GM18507 (cell line): ENCODE results near the gene CAMK4.

Experiments used
- DNase-seq: peaks from one replicate; pipeline ENCODE4 v3.0.0; 2011; ENCODE audit warnings: low read depth; ENCODE audit not compliant: insufficient read length; ENCODE audit errors: extremely low spot score
- FAIRE-seq: peaks from 2 replicates; lab custom pipeline; 2011; peaks lifted over from hg19 to GRCh38; lab: Jason Lieb, UNC

CAMK4 gene

DNA sequence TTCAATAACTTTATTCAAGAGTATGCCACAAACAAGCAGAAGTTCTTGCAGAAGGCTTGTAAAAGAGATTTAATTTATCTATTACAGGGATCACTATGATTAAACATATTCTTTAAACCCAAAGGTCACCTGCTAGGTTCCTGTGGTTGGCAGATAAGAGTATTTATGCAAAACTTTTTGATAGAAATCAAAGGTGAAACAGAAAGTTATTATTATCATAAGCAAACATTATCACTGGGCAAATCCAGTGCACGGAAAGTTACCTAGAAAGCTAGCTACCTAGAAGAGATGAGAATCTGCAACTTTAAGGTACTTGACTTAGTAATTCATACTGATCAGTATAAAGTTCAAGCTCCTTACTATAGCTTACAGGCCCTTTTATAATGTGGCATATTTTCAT, 284.9 kb downstream of the CAMK4 start:
- DNase-seq (no peak), FAIRE-seq (no peak)

DNA sequence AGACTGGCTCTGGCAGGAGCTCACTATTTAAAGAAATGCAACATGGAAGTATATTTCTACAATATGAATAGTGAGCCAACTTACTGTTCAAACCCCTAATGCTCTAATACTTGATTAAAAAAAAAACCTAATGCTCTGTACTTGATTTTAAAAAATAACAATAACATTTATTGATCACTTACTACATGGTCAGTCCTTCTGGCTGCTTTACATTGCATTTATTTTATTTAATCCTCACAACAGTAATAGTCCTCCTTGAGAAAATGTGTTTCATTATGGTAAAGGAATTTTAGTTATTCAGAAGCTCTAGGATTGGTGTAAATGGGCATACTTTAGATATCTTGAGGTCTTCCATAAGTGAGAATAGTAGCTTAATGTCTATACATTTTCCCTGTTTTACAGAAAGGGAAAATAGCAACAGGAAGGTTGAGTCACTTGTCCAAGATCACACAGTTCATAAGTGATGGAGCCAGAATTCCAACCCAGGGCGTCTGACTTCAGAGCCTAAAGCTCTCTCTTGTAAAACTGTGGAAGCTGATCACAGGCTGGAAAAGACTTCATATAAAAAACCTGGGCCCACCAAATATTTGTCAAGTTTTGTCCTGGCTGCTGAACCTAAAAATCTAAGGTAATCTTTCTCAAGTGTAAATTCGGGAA, 287.1 kb downstream of the CAMK4 start:
- no peak for DNase-seq
- FAIRE-seq: no peak

GRCh38 chr5:111511831-111512374, 287.7 kb downstream of the CAMK4 start:
- DNase-seq (no peak), FAIRE-seq (peak; percentile 35)

DNA sequence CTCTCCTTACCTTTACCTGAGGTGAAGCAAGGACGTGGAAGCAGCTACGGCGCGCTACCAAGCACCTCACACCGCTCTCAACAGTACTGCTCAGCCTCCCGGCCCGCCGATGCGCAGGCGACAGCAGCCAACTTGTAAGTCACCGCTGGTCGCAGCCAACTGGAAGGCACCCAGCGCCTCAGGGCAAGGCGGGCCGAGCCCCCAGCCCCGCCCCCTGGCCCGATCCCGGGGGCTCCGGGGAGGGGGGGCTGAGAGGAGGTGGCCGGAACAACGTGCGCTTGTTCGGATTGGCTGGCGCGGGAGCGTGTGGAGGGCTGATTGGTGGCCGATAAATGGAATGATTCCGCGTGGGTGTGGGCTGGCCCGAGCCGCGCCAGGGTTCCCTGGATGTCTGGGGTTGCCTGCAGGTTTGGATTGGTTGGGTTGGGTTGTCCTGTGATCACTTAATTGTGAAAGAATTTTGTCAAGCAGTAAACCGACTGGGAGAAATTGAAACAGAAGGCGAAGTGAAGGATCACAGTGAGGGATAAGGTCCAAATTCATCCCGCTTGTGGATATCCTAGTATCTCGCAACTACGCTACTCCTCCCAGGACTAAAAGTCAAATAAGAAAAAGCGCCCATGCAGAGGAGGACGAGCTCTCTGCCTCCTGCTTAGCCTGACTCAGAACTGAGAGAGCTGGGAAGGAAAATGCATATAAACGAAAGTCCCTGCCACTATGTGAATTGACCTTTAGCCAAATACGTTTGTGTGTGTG, 288.4 kb downstream of the CAMK4 start, which contains the start of gene STARD4:
STARD4 (minus strand) TSS at position 161 of the 756 bp plus-strand sequence. CDS start 5,102 bp downstream, outside the sequence.
- DNase-seq (peak; percentile 83), FAIRE-seq (peak; percentile 98)

DNA sequence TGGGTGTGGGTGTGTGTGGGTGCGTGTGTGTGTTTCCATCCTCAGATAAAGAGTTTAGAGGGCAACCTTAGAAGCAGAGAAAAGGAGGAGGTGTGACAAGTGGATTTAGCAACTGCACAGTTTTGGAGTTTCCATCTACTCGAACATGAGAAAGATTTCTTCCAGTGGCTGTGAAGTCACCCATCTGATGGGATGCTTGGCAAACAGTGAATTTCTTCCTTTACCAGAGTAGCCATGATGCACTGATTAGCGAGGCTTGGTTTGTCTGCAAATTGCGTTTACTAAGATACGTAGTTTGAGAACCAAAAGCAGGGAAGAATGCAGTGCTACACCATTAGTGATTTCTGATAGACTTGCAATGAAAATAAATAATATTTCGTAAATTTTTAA, 288.9 kb downstream of the CAMK4 start:
- FAIRE-seq: no peak
- no peak for DNase-seq

DNA sequence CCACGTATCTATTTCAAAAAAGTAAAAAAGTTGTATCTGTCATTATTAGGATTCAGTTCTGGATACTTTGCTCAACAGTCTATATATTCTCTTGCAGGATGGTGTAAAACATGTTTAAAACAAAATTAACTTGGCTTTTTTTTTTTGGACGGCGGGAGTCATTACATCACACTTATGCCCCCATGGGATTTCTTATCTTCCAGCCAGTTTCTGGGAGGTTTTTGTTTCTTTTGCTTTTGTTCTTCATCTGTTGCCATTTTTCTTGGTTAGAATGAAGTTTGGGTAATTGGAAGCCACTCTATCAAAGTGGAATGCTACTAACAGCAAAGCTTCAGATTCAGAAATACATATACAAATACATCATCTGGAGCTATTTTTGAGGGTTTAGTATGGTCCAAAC, 289.9 kb downstream of the CAMK4 start:
- DNase-seq (no peak), FAIRE-seq (no peak)

DNA sequence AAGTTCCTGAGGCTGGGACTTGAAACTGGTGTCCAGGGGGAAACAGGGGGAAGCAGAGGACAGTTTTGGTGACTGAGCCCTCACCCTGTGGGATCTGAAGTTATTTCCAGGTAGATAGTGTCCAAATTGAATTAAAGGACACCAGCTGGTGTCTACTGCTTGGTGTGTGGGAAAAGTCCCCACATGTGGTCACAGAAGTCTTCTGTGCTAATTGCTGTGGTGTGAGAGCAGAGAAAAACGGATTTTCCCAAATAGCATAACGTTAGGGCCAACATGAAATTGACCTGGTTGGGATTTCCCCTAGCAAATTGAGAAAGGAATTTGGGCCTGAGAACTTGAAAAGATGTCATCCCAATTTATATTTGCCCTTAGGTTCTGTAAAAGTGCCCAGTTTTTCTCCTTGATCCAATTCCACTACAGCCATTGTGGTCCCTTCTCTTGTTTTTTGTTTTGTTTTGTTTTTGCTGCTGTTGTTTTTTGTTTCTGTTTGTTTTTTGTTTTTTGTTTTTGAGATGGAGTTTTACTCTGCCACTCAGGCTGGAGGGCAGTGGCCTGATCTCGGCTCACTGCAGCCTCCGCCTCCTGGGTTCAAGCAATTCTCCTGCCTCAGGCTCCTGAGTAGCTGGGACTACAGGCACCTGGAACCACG, 293.8 kb downstream of the CAMK4 start:
- DNase-seq (no peak), FAIRE-seq (peak; percentile 50)

DNA sequence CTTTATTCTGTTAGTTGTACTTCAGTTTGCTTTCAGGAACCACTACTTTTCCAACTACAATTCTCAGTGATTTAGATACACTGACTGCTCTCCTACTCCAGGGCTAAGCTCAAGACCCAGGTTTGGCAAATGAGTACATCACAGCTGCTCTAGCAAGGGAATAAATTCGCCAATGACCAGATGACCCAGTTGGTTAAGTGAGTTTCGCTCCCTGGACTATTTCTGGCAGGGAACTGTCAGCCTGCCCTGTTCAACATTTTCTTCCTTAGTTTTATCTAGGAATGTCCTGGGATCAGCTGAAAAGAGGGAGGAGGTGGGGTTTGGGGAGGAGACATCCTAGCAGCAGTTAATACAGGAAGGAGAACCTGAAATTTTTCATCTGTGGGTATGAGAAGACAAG, 294.6 kb downstream of the CAMK4 start:
- no peak for FAIRE-seq
- DNase-seq: no peak

- FAIRE-seq: no peak
- DNase-seq: no peak
Measured at GRCh38 chr5:111520908-111521307, 296.7 kb downstream of the CAMK4 start.

DNA sequence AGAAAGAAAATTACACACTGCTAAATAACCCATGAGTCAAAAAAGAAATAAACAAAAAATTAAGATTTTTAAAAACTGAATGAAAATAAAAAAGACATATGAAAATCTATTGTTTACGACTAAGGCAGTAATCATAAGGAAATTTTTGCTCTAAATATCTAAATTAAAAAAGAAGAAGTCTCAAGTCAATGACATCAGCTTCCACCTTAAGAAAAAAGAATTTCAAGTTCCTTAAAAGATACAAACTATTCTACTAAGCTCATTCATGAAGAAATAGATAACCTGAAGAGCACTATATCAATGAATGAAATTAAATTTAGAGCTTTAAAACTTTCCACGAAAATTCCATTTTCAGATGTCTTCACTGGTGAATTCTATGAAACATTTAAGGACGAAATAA, 303.9 kb downstream of the CAMK4 start:
- DNase-seq (no peak), FAIRE-seq (no peak)

DNA sequence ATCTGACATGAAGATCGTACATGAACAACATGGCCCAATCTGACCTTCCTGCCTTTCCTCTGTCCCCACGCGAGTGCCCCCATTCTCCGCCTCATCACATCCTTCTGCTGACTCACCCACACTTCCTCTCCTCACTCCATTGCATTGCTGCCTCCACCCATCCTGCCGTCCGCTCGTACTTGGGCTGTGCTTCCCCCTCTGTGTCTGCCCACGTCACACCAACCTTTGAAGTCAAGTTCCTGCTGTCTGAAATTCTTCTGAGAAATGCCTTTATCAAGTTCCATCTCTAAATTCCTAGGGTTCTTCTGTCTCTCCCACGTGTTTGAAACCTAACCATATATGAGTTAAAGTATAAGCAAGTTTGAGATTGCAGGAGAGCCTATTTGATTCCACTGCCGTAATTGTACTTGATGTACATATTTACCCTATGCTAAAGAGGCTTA, 306.1 kb downstream of the CAMK4 start:
- no peak for DNase-seq
- peak; percentile 88 for FAIRE-seq

DNA sequence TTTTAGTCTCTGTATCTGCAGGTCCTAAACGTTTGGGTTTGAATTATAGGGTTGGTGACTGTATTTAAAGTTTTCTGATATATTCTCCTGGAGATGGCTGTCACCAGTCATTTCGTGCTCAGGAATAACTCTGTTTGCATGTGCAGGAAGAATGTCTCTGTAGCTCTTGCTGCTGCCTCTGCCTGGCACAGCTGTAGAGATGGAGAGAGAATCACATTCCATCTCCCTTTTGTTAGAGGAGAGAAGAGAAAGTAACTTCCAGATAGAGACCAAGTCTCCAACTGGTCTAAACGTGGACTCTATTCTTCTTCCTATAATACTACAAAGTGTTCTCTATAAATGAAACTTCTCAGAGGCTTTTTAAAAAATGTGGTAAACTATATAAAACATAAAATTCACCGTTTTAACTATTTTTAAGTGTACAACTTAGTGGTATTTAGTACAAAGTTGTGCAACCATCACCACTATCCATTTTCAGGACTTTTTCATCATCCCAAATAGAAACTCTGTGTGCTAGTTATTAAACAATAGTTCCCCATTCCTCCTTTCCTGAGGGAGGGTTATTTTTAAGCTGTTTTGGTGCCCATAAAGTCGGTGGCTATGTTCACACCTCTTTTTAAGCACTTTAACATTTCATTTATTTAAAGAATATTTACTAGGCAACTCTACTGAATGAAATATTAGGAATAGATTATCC, 308.9 kb downstream of the CAMK4 start:
- no peak for FAIRE-seq
- DNase-seq: no peak

- DNase-seq (no peak), FAIRE-seq (no peak)
Measured at GRCh38 chr5:111535879-111536549, 311.8 kb downstream of the CAMK4 start.

- FAIRE-seq (no peak), DNase-seq (no peak)
Measured at GRCh38 chr5:111537141-111538024, 313.2 kb downstream of the CAMK4 start.
